GM19438 (cell line): ENCODE measurements around the gene RAB29.

Experiments used
- ATAC-seq: cut with Tn5 transposase; IDR thresholded peaks from one replicate; pipeline ENCODE4 v1.9.1; 2021; ENCODE audit warnings: low read depth; ENCODE audit not compliant: unreplicated experiment

The RAB29 gene

DNA sequence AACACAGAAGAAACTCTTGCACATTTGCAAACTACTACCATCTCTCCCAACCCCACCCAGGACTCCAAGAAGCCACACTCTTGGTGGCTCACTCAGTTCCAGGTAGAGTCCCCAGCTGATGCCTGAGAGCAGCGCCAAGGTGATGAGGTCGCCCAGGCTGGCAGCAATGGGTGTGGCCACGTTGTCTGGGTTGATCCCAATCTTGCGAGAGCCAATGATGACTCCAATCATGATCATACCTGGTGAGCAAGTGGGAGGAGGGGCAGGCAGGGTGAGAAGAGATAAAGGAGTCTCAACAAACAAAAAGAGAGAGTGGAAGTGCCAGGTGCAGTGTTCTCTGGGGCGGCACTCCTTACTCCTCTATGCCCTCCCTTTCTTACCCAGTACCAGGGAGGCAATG lies 23.3 kb upstream of the RAB29 start:
- ATAC-seq = no peak

GRCh38 chr1:205797168-205797567 lies 21.9 kb upstream of the RAB29 start:
- no peak for ATAC-seq

- no peak for ATAC-seq
These were observed 18.9 kb upstream of the RAB29 start for GRCh38 chr1:205794011-205794730.

- no peak for ATAC-seq
These were observed 17.8 kb upstream of the RAB29 start for GRCh38 chr1:205792961-205793673.

GRCh38 chr1:205792481-205792881 lies 17.2 kb upstream of the RAB29 start:
- no peak for ATAC-seq

GRCh38 chr1:205791568-205792180 lies 16.4 kb upstream of the RAB29 start:
- no peak for ATAC-seq

- no peak for ATAC-seq
These were observed 12.1 kb upstream of the RAB29 start for GRCh38 chr1:205787287-205787916.

- no peak for ATAC-seq
These were observed 11.3 kb upstream of the RAB29 start for GRCh38 chr1:205786601-205787000.

- ATAC-seq = no peak
These were observed 10.2 kb upstream of the RAB29 start for GRCh38 chr1:205785446-205785845.

DNA sequence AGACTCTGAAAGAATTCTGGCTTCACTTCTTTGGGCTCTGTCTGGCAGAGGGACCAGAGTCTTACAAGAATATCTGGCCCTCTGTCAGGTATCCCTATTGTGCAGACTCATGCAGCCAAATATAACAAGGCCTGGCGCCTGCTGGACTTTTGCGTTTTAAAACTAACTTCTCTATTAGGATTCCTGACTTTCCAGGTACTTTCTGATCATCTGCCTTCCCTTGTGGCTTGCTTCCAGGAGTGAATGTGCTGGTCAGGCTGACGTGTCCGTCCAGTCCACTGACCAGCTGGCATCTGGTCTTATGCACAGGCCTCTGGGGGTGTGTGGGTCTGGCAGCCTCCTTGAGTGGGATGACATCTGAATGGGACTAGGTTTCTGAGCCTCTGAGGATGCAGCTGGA lies 8.6 kb upstream of the RAB29 start:
- no peak for ATAC-seq

GRCh38 chr1:205783433-205783795 lies 8.1 kb upstream of the RAB29 start:
- ATAC-seq = no peak

GRCh38 chr1:205782627-205783432 lies 7.5 kb upstream of the RAB29 start:
- ATAC-seq = no peak

DNA sequence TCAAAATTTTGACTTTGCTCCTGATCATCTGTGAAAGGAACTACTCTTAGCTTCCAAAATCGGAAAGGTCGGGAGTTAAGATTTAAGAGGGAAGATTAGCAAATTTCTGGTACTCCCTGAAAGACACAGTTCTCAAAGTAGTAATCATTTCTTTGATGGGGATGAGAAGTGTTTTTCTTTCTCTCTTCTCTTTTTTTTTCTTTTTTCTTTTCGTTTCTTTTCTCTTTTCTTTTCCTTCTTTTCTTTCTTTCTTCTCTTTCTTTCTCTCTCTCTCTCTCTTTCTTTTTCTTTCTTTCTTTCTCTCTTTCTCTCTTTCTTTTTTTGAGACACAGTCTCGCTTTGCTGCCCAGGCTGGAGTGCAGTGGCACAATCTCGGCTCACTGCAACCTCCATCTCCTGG lies 5.1 kb upstream of the RAB29 start:
- ATAC-seq = no peak

GRCh38 chr1:205777994-205778393 lies 2.7 kb upstream of the RAB29 start:
- no peak for ATAC-seq

GRCh38 chr1:205775717-205776056 lies 405 bp upstream of the RAB29 start:
- ATAC-seq = no peak

- ATAC-seq = peak; percentile 53
These were observed 876 bp downstream of the RAB29 start for GRCh38 chr1:205774198-205775014.

DNA sequence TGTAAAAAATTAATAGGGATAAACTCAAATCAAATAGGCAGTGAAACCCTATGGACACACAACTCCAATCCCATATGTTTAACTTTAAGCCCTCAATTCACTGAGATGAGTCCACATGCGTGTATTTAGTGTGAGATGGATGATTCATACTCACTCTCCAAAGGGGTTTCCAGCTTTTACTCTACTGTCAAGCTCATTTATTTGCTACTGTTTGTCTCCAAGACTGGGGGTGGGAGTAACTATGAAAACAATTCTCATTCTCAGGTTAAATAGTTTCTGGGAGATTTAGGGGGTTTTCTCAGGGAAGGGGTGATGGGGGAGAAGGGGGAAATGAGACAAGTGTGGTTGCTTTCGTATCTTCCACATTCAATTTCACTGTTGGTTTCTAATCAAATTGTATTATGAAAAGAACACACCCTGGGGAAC lies 2.7 kb downstream of the RAB29 start:
- no peak for ATAC-seq

DNA sequence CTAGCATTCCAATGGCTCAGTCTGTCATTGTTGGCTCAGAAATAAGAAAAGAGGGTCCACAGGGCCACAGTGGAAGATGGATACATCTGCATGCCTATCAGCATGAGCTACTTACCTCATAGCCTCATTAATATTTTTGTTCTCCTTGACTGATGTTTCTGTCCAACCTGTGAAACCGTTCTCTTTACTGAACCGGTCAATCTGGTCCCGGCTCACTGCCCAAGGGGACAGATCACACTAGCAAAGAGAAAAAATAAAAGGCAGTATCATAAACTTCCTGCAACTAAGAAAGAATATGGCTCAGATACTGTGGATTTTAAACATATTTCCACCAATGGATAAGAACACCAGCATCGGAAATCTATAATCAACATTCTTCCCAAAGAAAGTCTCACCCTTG lies 4.7 kb downstream of the RAB29 start:
- ATAC-seq = no peak

- ATAC-seq = no peak
These were observed 5.5 kb downstream of the RAB29 start for GRCh38 chr1:205769641-205770365.
